BJ (cell line): ENCODE data around the gene UBA6. TPM values are rescaled to one million over a fixed set of nuclear protein-coding genes. Genes with fewer than 3 reads are reported as not detected.
A peak's percentile ranks its signal among the peaks of the same experiment; 100 is the strongest.

Experiments used
- CTCF ChIA-PET: fragments of 350-600 bp; formaldehyde crosslinking; extraction: SDS; loops from one replicate; lab custom pipeline; 2021; ENCODE audit warnings: antibody characterized with exemption, inconsistent platforms; lab: Yijun Ruan, JAX
- POLR2A ChIA-PET: fragments of 300-600 bp; sonication (Branson Sonifier 250); formaldehyde crosslinking; extraction: SDS; loops from one replicate; lab custom pipeline; 2021; ENCODE audit warnings: antibody characterized with exemption; lab: Charles Lee
- DNase-seq: peaks from one replicate; pipeline ENCODE4 v3.0.0-alpha.2; 2011; ENCODE audit warnings: low read depth
- H3K27me3 ChIP-seq: 2 replicates; pipeline ENCODE4 v1.6.0; 2011; ENCODE audit warnings: low read length; ENCODE audit not compliant: control insufficient read depth, insufficient read depth
- H3K36me3 ChIP-seq: 2 replicates; pipeline ENCODE4 v1.5.1; 2011; ENCODE audit warnings: low read length; ENCODE audit not compliant: control insufficient read depth, insufficient read depth
- H3K4me3 ChIP-seq: 2 replicates; pipeline ENCODE4 v1.5.1; 2011; ENCODE audit warnings: low read depth, mild to moderate bottlenecking, control low read depth, low read length
- CTCF ChIP-seq: IDR thresholded peaks from 2 replicates; pipeline ENCODE4 v1.5.1; 2011; ENCODE audit warnings: low read depth, mild to moderate bottlenecking, control low read depth, inconsistent platforms, low read length, moderate library complexity; ENCODE audit not compliant: insufficient read depth
- polyA minus RNA-seq: library from RNA; depleted of rRNA, polyadenylated mRNA; stranded (reverse); fragments of >200 nt; gene quantifications from 2 replicates; pipeline ENCODE4 v1.2.3, GENCODE V29; 2011; rRNA and poly(A)+ RNA removed
- polyA plus RNA-seq: library from polyadenylated mRNA; depleted of rRNA; stranded (reverse); fragments of >200 nt; gene quantifications from 2 replicates; pipeline ENCODE4 v1.2.3, GENCODE V29; 2011; rRNA removed

The UBA6 gene
- polyA plus RNA-seq (34.9 and 67.9 TPM in 2 replicates), polyA minus RNA-seq (37.0 and 40.4 TPM in 2 replicates)

GRCh38 chr4:67700738-67701516, at the start of gene UBA6:
Gene UBA6, minus strand, starts transcription at chr4:67701155. Its CDS starts 36 bp downstream, at chr4:67701119.
- no peaks in the 10 kb centered on the region for H3K36me3 ChIP-seq
- ChIA-PET CTCF (interaction anchor here (0.7 to 3.4 kb wide), 9 partner anchors 9 to 68 kb away, joined by 3 to 11 read pairs (median 3); no protein-coding TSS in a partner anchor), POLR2A (no interaction called here)
- peak within 1 kb of the TSS; percentile 60 for H3K4me3 ChIP-seq
- peak; percentile 80 for DNase-seq
- peak; percentile 43; the same call in 1 of the 2 replicates for TF ChIP-seq CTCF
- H3K27me3 ChIP-seq: no peaks in the 10 kb centered on the region

GRCh38 chr4:67750691-67751090, 49.7 kb upstream of the UBA6 start:
- TF ChIP-seq CTCF: no peak
- Histone ChIP-seq H3K27me3 (no peaks in the 10 kb centered on the region), H3K4me3 (no peak overlapping the region), H3K36me3 (no peaks in the 10 kb centered on the region)
- CTCF ChIA-PET: no interaction called here
- POLR2A ChIA-PET: no interaction called here
- DNase-seq: no peak

GRCh38 chr4:67749286-67749685, 48.3 kb upstream of the UBA6 start:
- DNase-seq: no peak
- TF ChIP-seq CTCF: no peak
- no peaks in the 10 kb centered on the region for H3K36me3 ChIP-seq
- POLR2A ChIA-PET: no interaction called here
- no peak overlapping the region for H3K4me3 ChIP-seq
- no peaks in the 10 kb centered on the region for H3K27me3 ChIP-seq
- CTCF ChIA-PET: interaction anchor here (1.5 kb wide), 1 partner anchor 17 kb away, joined by 4 read pairs; no protein-coding TSS in a partner anchor

DNA sequence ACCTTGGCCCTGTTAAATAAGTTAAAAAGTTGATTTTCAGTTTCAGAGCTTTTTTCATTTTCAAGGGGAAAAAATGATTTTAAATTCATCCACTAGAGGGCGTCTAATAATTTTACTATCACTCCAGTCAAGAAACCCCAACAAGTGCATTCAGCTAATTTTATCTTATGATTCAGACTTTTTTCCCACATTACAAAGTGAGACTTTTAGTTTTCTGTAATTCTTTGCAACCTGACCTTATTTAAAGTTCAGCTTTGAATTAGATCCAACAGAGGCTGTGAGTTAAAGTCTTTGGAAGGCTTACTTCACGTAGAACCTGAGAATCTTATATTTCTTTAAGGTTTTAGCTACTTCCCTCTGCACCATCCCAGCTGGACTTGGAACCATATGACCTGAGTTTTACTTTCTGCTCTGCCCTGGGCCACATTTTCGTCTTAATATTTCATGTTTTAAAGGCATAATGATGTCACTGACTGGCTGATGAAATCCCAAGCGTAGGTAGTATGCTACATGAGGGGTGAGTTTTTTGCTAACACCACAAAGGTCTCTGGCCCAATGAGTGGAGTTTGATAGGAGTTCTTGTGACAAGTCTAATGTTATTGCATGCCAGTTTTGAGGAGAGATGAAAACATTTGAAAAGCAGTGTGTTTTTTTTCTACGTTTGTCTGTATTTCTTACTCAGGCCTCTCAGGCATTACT, 46.0 kb upstream of the UBA6 start:
- ChIA-PET CTCF (interaction anchor here (0.5 to 3.6 kb wide), 14 partner anchors 8 to 255 kb away, joined by 3 to 41 read pairs (median 4); partner anchors contain the start of gene UBA6), POLR2A (interaction anchor here (0.7 kb wide), 1 partner anchor 203 kb away, joined by 3 read pairs; no protein-coding TSS in a partner anchor)
- no peak for DNase-seq
- peak; percentile 58 for TF ChIP-seq CTCF
- Histone ChIP-seq H3K36me3 (no peaks in the 10 kb centered on the region), H3K4me3 (no peak overlapping the region), H3K27me3 (no peaks in the 10 kb centered on the region)
